Airway epithelial cell (primary cell): ENCODE results near the gene SIGLEC7. TPM values are rescaled to one million over a fixed set of nuclear protein-coding genes. Genes with fewer than 3 reads are reported as not detected.

ENCODE experiments used
- total RNA-seq: library from RNA; depleted of rRNA; stranded (reverse); fragments of >200 nt; gene quantifications from 2 replicates; pipeline ENCODE4 v1.2.3, GENCODE V29; 2015

SIGLEC7 gene
- total RNA-seq: not detected in 2 replicates

GRCh38 chr19:51142119-51142518 is at the start of gene SIGLEC7:
TSS of gene SIGLEC7 (plus strand) at chr19:51142301. CDS start at chr19:51142370, 69 bp downstream.

GRCh38 chr19:51108066-51108804 is 33.9 kb upstream of the SIGLEC7 start, which contains the start of gene CTU1:
TSS of gene CTU1 (minus strand) at chr19:51108409. CDS start at chr19:51104569, 3,840 bp downstream.

GRCh38 chr19:51124729-51125128 is 17.4 kb upstream of the SIGLEC7 start, which contains the start of gene SIGLEC9:
TSS of gene SIGLEC9 (plus strand) at chr19:51124906. CDS start at chr19:51124975, 69 bp downstream.

Other genes starting within 250 kb of the SIGLEC7 start
- not detected in 2 replicates for gene KLK4, start 230.9 kb upstream of the SIGLEC7 start, total RNA-seq
- 41.5 and 42.7 TPM in 2 replicates for gene KLK5, start 189.3 kb upstream of the SIGLEC7 start, total RNA-seq
- gene KLK6, start 172.7 kb upstream of the SIGLEC7 start, total RNA-seq: 2.2 and 2.8 TPM in 2 replicates
- 60.4 and 65.1 TPM in 2 replicates for gene KLK7, start 158.4 kb upstream of the SIGLEC7 start, total RNA-seq
- gene KLK8, start 140.7 kb upstream of the SIGLEC7 start, total RNA-seq: 56.3 and 78.2 TPM in 2 replicates
- gene KLK10, start 122.6 kb upstream of the SIGLEC7 start, total RNA-seq: 183 and 202 TPM in 2 replicates
- 42.9 and 68.4 TPM in 2 replicates for gene KLK11, start 115.7 kb upstream of the SIGLEC7 start, total RNA-seq
- gene KLK12, start 107.3 kb upstream of the SIGLEC7 start, total RNA-seq: 30.3 and 33.1 TPM in 2 replicates
- 1.3 and 1.5 TPM in 2 replicates for gene KLK13, start 77.2 kb upstream of the SIGLEC7 start, total RNA-seq
- not detected in 2 replicates for gene KLK14, start 59.4 kb upstream of the SIGLEC7 start, total RNA-seq
- 14.5 and 18.1 TPM in 2 replicates for gene CTU1, start 33.9 kb upstream of the SIGLEC7 start, total RNA-seq
- gene SIGLEC9, start 17.4 kb upstream of the SIGLEC7 start, total RNA-seq: not detected in 2 replicates
- gene CD33, start 82.8 kb downstream of the SIGLEC7 start, total RNA-seq: not detected in 2 replicates
- gene SIGLECL1, start 108.8 kb downstream of the SIGLEC7 start, total RNA-seq: not detected in 2 replicates
- not detected in 2 replicates for gene IGLON5, start 169.3 kb downstream of the SIGLEC7 start, total RNA-seq
- gene VSIG10L, start 199.8 kb downstream of the SIGLEC7 start, total RNA-seq: 6.3 and 6.6 TPM in 2 replicates
- 150 and 158 TPM in 2 replicates for gene ETFB, start 224.1 kb downstream of the SIGLEC7 start, total RNA-seq
- gene CLDND2, start 226.7 kb downstream of the SIGLEC7 start, total RNA-seq: not detected in 2 replicates
- gene NKG7, start 230.4 kb downstream of the SIGLEC7 start, total RNA-seq: not detected in 2 replicates
- gene LIM2, start 245.7 kb downstream of the SIGLEC7 start, total RNA-seq: not detected in 2 replicates
- not detected in 2 replicates for gene C19orf84, start 248.3 kb downstream of the SIGLEC7 start, total RNA-seq